ENCODE data around the gene ZNF518B.

GRCh38 chr4:10466161-10466560 lies 8.9 kb upstream of the ZNF518B start:
- TF ChIP-seq, protein P1, sequence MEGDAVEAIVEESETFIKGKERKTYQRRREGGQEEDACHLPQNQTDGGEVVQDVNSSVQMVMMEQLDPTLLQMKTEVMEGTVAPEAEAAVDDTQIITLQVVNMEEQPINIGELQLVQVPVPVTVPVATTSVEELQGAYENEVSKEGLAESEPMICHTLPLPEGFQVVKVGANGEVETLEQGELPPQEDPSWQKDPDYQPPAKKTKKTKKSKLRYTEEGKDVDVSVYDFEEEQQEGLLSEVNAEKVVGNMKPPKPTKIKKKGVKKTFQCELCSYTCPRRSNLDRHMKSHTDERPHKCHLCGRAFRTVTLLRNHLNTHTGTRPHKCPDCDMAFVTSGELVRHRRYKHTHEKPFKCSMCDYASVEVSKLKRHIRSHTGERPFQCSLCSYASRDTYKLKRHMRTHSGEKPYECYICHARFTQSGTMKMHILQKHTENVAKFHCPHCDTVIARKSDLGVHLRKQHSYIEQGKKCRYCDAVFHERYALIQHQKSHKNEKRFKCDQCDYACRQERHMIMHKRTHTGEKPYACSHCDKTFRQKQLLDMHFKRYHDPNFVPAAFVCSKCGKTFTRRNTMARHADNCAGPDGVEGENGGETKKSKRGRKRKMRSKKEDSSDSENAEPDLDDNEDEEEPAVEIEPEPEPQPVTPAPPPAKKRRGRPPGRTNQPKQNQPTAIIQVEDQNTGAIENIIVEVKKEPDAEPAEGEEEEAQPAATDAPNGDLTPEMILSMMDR (IDR thresholded peaks at IDR 0.05 in 2 of 3, conservative IDR thresholded peaks at IDR 0.05 in 1 of 3; ENCODE audit: control insufficient read depth in 2 of 3, extremely low read depth in 1 of 3, insufficient read depth in 1 of 3, low read depth in 3 of 3, low read length in 3 of 3), result no peak
- TF ChIP-seq POLR2A (IDR thresholded peaks at IDR 0.05; ENCODE audit: low read depth, low read length) (no peak), SMAD1 (IDR thresholded peaks at IDR 0.05; ENCODE audit: low read depth, partially characterized antibody) (no peak), FOXM1 (IDR thresholded peaks at IDR 0.05; ENCODE audit: low read depth, low read length) (no peak), POLR2AphosphoS5 (IDR thresholded peaks at IDR 0.05; ENCODE audit: low read length) (no peak), BMI1 (IDR thresholded peaks at IDR 0.05; ENCODE audit: borderline replicate concordance) (no peak)
- TF ChIP-seq, protein P2, sequence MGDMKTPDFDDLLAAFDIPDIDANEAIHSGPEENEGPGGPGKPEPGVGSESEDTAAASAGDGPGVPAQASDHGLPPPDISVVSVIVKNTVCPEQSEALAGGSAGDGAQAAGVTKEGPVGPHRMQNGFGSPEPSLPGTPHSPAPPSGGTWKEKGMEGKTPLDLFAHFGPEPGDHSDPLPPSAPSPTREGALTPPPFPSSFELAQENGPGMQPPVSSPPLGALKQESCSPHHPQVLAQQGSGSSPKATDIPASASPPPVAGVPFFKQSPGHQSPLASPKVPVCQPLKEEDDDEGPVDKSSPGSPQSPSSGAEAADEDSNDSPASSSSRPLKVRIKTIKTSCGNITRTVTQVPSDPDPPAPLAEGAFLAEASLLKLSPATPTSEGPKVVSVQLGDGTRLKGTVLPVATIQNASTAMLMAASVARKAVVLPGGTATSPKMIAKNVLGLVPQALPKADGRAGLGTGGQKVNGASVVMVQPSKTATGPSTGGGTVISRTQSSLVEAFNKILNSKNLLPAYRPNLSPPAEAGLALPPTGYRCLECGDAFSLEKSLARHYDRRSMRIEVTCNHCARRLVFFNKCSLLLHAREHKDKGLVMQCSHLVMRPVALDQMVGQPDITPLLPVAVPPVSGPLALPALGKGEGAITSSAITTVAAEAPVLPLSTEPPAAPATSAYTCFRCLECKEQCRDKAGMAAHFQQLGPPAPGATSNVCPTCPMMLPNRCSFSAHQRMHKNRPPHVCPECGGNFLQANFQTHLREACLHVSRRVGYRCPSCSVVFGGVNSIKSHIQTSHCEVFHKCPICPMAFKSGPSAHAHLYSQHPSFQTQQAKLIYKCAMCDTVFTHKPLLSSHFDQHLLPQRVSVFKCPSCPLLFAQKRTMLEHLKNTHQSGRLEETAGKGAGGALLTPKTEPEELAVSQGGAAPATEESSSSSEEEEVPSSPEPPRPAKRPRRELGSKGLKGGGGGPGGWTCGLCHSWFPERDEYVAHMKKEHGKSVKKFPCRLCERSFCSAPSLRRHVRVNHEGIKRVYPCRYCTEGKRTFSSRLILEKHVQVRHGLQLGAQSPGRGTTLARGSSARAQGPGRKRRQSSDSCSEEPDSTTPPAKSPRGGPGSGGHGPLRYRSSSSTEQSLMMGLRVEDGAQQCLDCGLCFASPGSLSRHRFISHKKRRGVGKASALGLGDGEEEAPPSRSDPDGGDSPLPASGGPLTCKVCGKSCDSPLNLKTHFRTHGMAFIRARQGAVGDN (IDR thresholded peaks at IDR 0.05), result no peak

All from GM12878 (cell line).